HUDEP-2 (cell line): ENCODE data around the gene LPCAT1.

Experiments
- DNase-seq, 76 experiments: peaks; one replicate each; lab custom pipeline; 2025; ENCODE audit not compliant: unreplicated experiment in 76 of 76; lab: John Stamatoyannopoulos, UW

LPCAT1 gene

DNA sequence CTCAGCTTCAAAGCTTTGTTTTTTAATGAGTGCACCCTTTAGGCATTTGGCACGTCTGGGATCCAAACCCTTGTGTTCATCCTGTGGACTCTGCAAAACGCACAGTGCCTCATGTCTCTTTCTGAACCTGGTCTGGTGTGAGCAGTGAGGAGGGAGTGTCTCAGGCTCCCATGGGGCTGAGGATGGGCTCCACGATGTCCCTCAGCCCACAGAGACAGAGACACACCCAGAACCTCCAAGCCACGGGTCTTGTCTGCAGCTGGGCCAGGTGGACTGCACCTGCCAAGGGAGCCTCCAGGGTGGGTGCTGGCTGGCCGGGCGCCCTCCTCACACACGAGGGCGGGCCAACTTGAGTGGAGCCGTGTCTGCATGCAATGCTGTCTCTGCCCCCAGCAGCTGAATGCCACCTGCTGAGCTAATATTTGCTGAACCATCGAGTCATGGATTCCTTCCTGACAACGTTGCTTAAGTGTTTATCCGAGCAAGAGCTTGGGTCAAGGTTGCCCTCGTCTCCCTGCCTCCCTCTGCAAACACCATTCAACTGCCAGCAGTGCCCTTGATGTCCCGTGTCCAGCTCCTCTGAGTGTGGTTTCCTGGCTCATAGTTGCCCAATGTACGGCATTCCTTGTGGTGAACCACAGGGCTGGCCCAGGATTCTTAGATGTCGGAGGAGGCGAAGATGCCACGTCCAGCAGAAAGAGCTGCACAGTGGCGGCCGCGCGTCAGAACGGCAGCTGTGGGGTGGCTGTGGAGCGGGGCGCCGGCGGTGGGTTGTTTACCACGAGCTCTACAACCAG lies 31.4 kb upstream of the LPCAT1 start:
- DNase-seq, result no peak

GRCh38 chr5:1554410-1554967 lies 30.7 kb upstream of the LPCAT1 start:
- DNase-seq, result no peak

- DNase-seq, result no peak
Measured at GRCh38 chr5:1553539-1554409, 30.0 kb upstream of the LPCAT1 start.

DNA sequence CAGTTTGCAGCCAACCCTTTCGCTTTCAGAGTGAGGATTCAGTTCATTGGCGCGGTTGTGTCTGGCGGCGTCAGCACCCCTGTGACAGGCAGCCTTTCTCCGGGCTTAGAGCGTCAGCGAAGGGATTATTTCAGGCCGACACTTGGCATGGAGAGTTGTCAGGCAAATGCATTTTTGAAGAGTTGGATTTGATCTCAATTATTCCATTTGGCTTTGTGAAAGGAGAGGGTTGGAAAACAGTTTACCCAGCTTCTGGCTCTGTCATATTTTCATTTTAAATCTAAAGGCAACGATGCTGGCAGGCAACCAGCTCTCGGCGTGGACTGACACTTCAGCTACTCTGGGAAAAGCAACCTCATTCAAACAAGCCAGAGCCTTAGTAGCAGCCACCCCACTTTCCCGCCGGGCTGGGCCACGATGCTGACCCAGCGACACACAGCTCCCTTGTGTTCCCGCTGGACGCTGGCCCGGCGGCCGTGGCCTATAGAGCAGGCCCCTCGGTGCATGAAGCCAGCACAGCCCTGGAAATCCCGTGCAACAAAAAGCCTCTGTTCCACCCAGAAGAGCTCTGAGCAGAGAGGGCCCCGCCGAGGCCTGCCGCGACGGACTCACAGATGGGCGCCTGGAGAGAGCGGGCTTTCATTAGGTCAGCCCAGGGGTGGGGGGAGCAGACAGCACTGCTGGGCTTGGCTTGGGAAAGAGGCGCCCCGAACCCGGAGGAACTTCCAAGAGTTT lies 28.9 kb upstream of the LPCAT1 start:
- DNase-seq, result no peak

- no peak for DNase-seq
Measured at GRCh38 chr5:1551426-1552301, 27.9 kb upstream of the LPCAT1 start.

DNA sequence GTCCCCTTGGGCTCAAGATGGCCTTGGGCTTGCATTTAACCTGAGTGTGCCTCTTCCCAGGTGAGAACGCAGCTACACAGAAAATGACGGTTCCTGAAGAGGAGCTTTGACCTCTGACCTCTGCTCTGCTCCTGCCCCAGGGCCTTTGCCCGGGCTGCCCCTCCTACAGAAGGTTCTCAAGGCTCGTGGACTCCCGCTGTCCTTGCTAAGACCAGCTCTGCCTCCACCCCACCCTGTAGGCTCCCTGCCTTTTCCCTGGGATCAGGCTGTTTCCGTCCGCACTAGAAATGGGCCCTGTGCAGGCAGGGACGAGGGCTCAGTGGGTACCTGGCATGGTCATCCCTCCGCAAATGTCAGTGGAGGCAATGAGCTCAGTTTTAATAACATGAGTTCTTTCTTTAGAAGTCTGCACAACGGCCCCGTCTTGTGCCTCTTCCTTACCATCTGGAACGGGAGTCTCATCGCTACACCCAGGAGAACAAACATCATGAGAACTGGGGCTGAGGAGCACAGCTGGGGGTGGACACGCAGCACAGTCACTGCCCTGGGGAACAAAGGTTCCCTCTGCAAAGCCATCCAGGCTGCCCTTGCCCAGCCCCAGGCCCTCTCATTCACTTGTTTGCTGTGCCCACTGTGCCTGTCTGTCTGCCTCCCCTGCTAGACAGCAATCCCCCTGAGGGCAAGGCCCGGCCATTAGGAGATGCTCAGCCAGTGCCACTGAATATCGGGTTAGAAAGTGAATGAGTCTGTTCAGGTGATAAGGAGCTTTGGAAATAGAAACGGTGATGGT lies 26.7 kb upstream of the LPCAT1 start:
- no peak for DNase-seq

DNA sequence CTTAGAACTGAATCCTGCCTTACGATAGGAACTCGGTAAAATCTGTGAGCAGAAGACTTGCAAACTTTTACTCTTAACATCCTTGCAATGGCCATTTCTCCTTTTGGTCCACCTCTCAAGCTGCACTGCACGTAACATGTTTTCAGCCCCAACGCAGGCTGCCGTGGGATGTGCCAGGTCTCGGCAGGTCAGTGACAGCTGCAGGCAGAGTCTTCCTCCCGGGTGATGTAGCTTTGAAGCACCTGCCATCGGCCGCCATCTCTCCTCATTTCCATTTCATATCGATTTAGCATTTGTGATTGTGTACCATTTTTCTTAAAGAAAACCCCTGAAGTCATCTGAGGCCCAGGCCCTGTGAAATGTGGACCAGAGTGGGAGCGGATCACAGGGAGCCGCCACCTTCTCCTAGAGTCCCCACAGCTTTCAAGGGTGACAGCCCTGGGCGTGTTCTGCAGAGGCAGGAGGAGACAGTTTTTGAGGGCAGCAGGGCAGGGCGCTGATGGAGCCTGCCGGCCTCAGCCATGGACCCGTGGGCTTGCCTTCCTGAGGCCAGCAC lies 25.8 kb upstream of the LPCAT1 start:
- DNase-seq, result no peak

DNA sequence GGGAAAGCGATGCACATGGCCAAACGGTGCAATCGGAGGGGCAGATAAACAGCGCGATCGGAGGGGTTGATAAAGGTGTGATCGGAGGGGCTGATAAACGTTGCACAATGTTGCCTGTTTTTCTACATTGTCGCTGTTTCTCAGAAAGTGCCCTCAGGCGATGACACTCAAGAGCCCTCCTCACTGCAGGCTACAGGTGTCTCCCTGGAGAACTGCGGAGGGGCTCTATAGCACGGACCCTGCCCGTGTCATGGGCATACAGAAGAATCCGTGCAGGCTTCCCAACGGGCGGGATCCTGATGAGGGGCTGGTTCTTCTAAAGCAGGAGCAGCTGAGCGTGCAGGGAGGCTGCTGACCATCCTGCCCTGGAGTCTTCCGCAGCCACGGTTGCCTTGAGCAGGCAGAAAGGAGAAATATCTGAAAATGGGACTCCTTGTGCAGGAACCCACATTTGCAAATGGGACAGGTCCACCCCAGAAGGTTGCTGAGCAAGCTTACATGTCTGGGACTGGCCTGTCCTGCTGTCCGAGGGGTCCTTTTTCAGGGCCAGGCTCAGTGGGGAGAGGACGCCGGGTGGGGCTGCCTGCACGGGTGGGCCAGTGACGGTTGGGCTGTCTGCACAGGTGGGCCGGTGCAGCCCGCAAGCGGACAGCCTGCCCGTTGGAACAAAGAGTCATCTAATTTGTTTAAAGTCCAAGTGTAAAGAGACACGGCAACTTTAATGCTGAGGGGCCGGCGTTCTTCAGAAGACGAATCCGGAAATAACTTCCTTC lies 25.1 kb upstream of the LPCAT1 start:
- DNase-seq, result no peak

DNA sequence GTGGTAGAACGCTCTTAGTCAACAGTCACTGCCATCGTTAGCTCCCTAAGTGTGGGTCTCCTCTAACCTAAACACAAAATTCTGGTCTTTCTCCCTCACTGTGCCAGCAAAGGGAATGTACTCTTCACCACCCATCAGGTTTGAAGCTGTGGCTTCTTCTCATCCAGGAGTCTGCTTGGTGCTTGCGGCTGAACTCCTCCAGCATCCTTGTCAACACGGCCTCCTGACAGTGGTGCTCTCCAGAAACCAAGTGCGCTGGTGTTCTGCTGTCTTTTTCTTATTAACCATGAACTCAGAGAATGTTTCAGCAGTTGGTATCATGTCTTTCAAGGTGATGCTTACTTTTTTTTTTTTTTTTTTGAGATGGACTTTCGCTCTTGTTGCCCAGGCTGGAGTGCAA lies 23.9 kb upstream of the LPCAT1 start:
- DNase-seq, result no peak

GRCh38 chr5:1547236-1547635 lies 23.5 kb upstream of the LPCAT1 start:
- no peak for DNase-seq

GRCh38 chr5:1546556-1546955 lies 22.8 kb upstream of the LPCAT1 start:
- no peak for DNase-seq

GRCh38 chr5:1545805-1546355 lies 22.1 kb upstream of the LPCAT1 start:
- DNase-seq, result no peak

DNA sequence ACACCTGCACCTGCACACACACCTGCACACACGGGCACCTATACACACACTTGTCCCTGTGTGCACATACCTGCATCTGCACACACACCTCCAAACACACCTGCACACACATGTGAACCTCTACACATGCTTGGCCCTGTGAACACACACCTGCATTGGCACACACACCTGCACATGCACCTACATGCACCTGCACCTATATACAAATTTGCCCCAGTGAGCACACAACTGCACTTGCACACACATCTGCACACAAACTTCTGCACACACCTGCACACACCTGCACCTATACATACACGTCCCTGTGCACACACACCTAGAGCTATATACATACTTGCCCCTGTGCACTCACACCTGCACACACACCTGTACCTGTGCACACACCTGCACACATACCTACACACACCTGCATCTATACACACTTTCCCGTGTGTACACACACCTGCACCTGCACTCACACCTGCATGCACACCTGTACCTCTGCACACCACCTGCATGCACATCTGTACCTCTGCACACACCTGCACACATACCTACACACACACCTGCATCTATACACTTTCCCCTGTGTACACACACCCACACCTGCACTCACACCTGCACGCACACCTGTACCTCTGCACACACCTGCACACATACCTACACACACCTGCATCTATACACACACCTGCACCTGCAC lies 21.5 kb upstream of the LPCAT1 start:
- no peak for DNase-seq

DNA sequence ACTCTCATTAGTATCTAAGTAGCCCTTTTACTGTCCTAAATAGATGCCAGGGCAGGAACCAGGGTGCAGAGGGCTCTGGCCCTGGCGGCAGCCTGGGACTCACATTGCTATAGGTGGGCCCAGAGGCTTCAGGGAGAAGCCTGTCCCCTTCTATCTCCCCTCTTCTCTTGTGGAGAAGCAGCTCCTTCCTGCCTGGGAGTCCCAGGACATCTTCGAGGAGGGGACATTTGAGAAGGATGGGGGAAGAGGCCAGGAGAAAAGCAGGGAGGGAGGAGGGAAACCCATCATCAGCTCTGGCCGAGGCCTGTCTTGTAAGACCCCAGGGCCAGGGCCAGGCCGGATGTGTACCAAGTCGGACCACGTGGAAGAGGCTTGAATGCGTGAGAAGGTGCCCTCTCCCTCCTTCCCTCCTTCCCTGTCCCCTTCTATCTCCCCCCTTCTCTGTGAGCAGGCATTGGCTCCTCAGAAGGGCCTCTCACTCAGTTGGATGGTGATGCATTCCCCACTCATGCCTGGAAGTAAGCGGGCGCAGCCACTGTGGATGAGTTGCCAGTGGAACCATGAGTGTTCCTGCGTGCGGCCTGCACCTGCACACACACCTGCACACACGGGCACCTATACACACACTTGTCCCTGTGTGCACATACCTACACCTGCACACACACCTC lies 20.7 kb upstream of the LPCAT1 start:
- no peak for DNase-seq

DNA sequence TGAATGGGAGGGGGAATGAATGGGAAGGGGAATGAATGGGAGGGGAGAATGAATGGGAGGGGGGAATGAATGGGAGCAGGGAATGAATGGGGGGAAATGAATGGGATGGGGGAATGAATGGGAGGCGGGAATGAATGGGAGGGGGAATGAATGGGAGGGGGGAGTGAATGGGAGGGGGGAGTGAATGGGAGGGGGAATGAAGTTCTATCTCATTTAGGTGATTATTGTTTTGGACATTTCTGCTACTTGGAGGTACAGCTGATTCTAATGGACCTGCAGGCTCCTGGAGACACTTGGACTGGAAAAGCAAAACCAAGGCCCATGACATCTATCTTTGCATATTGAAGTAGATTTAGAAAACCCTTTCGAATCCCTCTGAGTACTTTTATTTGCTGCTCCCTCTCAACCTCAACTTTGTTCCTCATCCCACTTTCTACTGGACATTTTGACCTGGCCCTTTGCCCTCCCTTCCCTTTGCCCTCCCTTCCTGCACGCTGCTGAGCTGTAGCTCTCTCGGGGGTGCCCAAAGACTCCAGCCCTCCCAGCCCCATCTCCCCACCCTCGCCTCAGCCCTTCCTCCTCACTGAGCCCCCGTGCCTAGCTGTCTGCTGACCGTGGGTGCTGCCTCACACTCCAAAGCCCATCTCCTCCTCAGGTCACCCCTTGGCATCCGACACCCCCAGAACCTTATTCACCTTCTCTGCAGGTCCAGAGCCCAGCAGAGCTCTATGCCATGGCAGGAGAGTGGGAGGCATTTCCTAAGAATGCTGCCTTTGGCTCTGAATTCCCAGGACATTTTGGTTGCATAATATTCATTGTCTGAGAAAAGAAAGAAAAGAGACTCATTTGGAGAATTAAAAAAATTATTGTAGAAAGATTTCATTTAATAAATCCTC lies 19.9 kb upstream of the LPCAT1 start:
- no peak for DNase-seq

DNA sequence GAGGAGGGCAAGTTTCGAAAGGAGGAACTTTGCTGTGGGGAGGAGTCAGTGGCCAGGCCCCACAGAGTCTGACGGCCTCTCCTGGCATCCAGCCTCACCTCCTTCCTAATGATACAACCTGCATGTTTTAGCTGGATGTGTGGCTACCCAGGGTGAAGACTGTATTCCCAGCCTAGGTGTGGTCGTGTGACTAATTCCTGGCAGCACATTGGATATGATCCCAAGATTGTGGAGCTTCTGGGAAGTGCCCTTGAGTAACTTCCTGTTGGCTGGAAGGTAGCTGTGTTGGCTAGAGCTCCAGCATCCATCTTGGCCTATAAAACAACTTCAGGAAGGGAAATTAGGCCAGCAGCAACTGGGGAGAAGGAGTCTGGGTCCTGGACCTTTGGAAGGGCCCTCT lies 19.0 kb upstream of the LPCAT1 start:
- DNase-seq, result no peak
